Femur (tissue), 1 donor: Measurements from ENCODE around the gene KCNJ6.
"Not testable (repeated sequence)": the region's sequence is repeated elsewhere in the genome, so short reads cannot be mapped to it uniquely, and the experiment has no call there.

Source experiments
- DNase-seq: peaks from one replicate; pipeline ENCODE4 v3.0.0-alpha.2; 2017

The KCNJ6 gene

DNA sequence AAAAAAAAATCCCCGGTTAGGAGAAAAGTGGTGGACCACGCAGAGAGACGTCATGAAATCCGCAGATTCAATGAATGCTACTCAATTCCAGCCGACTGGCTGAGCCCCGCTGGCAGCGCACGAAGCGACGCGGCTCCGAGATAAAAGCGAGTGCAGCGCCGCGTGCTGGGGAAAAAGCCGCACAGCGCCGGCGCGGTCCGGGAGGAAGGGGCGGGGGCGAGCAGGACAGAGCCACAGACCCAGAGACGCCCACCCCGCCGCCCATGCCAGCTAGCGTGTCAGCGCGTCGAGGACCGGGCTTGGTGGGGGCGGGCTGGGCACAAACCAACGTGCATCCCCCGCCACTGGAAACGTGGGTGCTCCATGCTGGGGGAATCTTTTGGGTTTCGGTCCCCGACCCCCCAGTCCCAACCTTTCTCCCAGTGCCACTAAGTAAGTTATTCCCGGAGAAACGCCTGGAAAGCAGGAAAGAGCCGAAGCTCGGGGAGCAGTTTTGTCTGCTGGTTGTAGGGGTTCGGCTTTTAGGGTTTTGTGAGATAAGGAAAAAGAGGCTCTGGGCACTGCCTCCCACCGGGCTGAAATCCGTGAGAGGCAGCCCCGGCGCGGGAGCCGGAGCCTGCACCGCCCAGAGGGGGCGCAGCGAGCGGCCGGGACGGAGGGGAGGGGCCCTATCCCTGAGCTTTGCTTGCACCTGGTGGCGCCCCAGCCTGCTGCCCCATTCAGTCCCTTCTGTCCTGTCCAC, at the start of gene KCNJ6:
TSS of gene KCNJ6 (minus strand) at position 148 of the 742 bp plus-strand sequence. CDS start 75,775 bp downstream, outside the sequence.
- DNase-seq, result peak; percentile 59

GRCh38 chr21:37965088-37965805, 49.0 kb upstream of the KCNJ6 start:
- DNase-seq, result no peak

DNA sequence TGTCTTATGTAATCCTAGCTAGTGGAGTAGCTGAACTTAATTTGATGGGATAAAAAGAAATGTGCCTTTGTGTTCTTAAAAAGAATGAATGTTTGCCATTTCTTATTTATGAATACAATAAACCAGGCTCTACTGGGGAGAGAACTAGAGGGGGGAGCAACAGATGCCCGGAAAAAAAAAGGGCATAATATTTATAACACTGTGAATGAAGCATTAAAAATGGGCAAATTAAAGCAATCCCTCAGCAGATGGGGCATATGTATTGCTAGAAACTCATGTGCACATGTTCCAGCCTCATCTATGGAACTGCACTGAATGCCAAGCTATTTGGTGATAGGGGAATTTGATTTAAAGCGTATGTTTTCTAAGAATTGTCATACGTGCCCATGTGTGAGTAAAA, 42.3 kb upstream of the KCNJ6 start:
- no peak for DNase-seq

DNA sequence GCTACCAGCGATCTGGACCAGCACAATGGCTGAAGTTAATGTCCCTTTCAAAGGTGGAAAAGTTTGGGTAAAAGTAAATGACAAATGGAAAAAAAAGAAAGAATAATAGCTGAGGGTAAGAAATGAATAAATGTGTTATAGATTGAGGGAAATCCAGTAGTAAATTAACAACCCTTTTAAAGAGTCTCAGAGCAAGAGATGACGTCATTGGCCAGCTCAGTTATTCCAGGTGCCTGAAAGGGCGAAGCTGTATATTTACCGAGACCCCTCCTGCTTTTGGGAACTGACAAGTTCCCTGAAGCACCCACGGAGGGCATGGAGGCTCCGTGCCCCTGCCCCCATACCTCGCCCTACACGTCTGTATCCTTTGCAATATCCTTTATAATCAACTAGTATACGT, 40.5 kb upstream of the KCNJ6 start:
- no peak for DNase-seq

GRCh38 chr21:37945036-37945435, 28.8 kb upstream of the KCNJ6 start:
- no peak for DNase-seq

GRCh38 chr21:37944496-37944895, 28.2 kb upstream of the KCNJ6 start:
- DNase-seq, result no peak

GRCh38 chr21:37940691-37941090, 24.4 kb upstream of the KCNJ6 start:
- DNase-seq, result no peak

GRCh38 chr21:37939838-37940237, 23.6 kb upstream of the KCNJ6 start:
- DNase-seq, result no peak

DNA sequence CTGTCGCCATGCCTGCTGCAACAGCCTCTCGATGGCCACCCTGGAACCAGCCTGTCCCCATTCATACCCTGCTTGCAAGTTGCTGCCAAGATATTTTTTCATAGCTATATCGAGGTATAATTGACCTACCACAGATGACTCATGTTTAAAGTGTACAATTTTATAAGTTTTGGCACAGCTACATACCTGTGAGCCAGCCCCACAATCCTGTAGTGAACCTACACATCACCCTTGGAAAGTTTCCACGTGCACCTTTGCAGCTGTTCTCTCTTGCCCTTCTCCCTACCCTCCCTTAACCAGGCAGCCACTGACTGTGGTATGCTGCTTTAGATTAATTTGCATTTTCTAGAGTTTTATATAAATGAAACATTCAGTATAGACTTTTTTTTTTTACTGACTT, 23.0 kb upstream of the KCNJ6 start:
- no peak for DNase-seq

GRCh38 chr21:37937668-37938067, 21.4 kb upstream of the KCNJ6 start:
- DNase-seq, result no peak

- DNase-seq, result no peak
Measured at GRCh38 chr21:37936010-37936785, 19.9 kb upstream of the KCNJ6 start.

DNA sequence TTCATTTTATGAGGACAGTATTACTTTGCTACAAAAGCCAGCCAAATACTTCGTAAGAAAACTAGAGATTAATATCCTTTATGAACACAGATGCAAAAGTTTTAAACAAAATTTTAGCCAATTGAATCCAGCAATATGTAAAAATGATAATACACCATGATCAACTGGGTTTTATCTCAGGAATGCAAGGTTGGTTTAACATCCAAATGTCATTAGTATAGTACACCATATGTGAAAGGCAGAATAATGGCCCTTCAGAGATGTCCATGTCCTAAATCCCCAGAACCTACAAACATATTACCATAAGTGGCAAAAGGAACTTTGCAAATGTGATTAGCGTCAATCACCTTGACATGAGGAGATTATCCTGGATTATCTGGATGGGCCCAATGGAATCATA, 16.7 kb upstream of the KCNJ6 start:
- no peak for DNase-seq

DNA sequence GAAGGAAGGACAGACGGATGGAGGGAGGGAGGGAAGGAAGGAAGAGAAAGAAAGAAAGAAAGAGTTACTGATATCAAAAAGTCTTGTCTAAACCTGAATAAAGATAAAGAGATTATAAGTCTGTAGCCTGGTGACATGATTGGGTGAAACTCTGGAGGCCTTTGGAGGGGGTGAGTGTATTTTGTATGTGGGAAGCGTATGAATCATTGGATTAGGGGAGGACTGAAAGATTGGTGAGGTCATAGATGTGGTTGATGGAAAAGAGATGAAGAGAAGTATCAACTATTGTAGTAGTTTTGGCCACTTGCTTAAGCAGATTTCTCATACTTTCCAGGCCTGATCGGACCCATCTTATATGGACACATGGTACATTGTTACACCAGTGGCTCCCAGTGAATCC, 11.5 kb upstream of the KCNJ6 start:
- no peak for DNase-seq

DNA sequence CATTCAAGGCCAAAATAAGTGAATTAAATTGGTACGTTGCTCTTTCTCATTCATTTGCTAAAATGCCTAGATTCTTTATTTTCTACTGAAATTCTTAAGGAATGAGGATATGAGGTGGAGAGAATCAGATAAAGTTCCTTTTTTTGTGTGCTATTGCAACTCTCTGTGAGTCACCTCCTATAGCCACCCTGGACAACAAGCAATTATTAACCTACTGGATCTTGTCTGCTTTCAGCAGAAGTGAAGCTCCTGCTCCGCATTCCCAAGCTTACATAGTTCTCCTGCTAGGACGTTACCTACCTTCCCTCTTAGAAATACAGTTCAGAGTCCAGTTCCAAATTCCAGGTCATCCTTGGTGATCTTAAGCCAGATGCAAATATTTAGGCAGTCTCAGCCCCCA, 4.8 kb upstream of the KCNJ6 start:
- DNase-seq, result no peak

GRCh38 chr21:37920302-37920701, 4.0 kb upstream of the KCNJ6 start:
- DNase-seq, result not testable (repeated sequence)

- DNase-seq, result no peak
Measured at GRCh38 chr21:37917612-37918011, 1.4 kb upstream of the KCNJ6 start.

DNA sequence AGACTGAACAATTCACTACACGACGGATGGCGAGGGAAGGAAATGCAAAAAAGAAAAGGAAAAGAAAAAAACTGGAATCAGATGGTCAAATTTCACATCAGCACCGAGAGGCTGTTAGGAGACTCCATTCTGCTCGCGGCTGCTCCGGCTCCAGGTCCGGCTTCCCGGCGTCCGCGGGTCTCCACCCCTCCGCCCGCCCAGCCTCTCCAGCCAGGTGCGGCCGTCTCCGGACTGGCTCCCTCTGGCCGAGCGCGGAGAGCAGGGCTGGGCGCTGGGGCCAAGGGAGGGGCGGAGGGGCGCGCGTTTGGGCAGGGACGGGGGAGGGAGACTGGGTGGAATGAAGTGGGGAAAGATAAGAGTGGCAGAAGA, 332 bp downstream of the KCNJ6 start:
- DNase-seq, result no peak

- no peak for DNase-seq
Measured at GRCh38 chr21:37915497-37915911, 753 bp downstream of the KCNJ6 start.

DNA sequence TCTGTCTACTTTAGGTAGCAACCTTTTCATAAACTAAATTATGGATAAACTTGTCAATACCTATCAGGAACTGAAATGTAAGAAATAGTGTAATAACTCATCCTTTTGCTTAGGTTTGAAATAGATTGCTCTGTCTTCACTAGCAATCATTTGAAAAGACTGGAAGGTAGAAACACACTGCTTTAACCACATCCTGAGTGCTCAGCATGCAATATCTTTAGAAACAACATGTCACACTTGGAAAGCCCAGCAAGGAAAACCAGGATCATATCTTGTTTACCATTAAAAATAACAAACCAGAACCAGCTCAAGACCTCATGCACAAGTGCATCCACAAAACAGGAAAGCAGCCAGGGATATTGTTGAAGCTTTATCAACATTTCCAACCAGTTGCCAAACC, 3.6 kb downstream of the KCNJ6 start:
- no peak for DNase-seq

- DNase-seq, result no peak
Measured at GRCh38 chr21:37909936-37910335, 6.3 kb downstream of the KCNJ6 start.

DNA sequence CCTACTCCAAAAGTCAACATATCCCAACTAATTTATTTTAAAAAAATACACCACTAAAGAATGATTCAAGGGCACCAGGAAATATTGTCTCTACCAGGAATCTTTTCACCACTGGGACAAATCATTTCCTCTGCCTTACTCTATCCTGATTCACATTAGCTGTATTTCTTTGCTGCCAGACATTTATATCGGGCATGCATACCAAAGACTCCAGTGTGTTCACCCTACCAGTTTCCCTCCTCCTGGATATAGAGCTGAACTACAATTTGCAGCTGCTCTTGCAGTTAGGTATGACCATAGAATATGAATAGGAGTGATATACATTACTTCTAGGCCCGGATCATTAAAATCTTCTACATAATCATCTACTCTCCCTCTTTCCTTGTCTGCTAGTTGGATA, 7.6 kb downstream of the KCNJ6 start:
- DNase-seq, result no peak

DNA sequence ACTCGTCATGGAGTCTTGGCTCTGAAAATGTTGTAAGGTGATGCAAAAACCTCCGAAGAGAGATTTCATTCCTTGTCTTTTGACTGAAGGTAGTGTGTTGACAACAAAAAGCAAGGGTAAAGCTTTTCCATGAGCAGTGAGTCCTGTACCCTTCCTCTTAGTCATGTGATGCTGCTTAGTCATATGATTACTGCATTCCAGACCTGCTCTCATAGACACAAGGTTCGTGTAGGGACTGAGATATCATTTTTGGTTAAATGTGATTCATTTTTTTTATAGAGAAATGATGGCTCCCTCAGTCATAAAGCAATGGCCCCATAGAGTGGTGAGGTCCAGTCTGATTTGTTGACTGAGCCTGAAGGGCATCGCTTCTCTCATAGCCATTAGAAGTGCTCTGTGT, 9.2 kb downstream of the KCNJ6 start:
- DNase-seq, result no peak

DNA sequence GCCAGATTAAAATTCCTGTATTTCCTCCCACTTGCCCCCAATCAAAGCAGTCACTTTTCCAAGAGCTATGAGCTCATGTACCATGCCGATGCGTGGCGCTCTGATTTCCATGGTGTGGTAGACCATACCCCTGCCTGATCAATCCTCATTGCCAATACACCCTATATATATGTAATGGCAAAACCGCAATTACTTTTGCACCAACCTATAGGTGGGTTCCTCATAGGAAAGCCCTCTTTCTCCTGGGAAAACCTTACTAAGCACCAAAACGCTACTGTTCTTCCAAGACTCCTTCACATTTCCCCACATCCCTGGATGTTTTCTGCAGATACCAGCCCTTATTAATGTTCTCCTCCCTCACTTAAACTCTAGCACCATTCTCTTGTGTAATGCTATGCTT, 11.0 kb downstream of the KCNJ6 start:
- no peak for DNase-seq

DNA sequence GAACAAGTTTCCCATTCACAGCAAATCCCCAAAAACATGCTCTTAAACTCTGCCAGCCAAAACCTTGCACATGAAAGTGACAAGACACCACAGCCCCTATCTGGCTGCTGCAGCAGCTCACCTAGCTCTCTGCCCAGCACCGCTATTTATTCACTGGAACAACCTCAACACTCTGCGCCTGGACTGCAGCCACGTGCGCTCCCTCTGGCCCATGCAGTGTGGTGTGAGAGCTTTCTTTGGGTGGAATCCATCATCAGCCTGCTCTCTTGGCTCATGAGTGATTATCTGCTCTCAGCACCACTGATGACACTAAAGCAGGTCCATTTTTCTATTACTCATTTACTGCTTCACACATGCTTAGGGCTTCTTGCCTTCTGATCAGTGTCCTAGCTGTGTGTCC, 11.4 kb downstream of the KCNJ6 start:
- peak; percentile 26 for DNase-seq
